ENCODE data around the gene GPR31.

- TF ChIP-seq KDM5A (IDR thresholded peaks at IDR 0.05) = no peak
- TF ChIP-seq CTCF (IDR thresholded peaks at IDR 0.05) = no peak
- TF ChIP-seq MAX (IDR thresholded peaks at IDR 0.05) = no peak
- TF ChIP-seq BHLHE40 (IDR thresholded peaks at IDR 0.05; ENCODE audit: low read depth, low read length) = no peak
- no peak for TF ChIP-seq FOSL2 (IDR thresholded peaks at IDR 0.05)
- no peak for TF ChIP-seq FOSL2 (CRISPR knock-in tag; IDR thresholded peaks at IDR 0.05)
- TF ChIP-seq SMC3 (IDR thresholded peaks at IDR 0.05) = no peak
- TF ChIP-seq RFX5 (IDR thresholded peaks at IDR 0.05) = no peak
- no peak for TF ChIP-seq PHF8 (IDR thresholded peaks at IDR 0.05; ENCODE audit: borderline replicate concordance, low read depth)
- TF ChIP-seq CHD2 (IDR thresholded peaks at IDR 0.05; ENCODE audit: low read length, partially characterized antibody) = no peak
- no peak for TF ChIP-seq POLR2A (IDR thresholded peaks at IDR 0.05; ENCODE audit: low read length)
Measured at GRCh38 chr6:167112421-167112820, 45.4 kb downstream of the GPR31 start.

Data from A549 (cell line).